Cardiac fibroblast (primary cell): Measurements from ENCODE around the gene KEL.

Experiments used
- DNase-seq, 2 donors: peaks; one replicate each; pipeline versions ENCODE4 v3.0.0 to v3.0.0-alpha.2; 2010; ENCODE audit warnings: low read depth in 2 of 2
- H3K4me3 ChIP-seq, 2 donors: replicated peaks in 1 of 2; 1 replicate in 1 of 2; 2 replicates in 1 of 2; pipeline ENCODE4 v1.5.1; 2011; ENCODE audit warnings: low read depth in 2 of 2, low read length in 2 of 2, mild to moderate bottlenecking in 2 of 2, moderate library complexity in 1 of 2
- TF ChIP-seq, protein P1 (sequence below): IDR thresholded peaks from one replicate; pipeline ENCODE4 v1.5.1; 2011; ENCODE audit warnings: low read depth, mild to moderate bottlenecking, low read length, inconsistent platforms

The KEL gene

DNA sequence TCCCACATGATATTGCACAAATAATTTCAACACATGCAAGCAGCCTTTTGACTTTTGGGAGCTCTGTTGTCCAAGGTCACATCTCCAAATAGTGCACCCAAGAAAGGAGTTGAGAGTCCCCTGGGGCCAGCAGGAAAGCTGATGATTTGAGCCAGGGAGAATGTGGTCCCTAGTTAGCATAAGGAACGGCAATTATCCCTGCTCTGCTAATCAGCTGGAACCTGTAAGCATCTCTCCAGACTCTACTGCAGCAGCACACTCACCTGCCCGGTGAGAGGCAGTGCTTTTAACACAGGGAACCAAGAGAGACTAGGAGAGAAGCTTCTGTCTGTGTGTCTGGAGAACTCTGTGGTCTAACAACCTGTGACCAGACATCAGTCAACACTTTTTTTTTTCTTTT is 45.7 kb downstream of the KEL start:
- no peak for DNase-seq
- TF ChIP-seq, protein P1, sequence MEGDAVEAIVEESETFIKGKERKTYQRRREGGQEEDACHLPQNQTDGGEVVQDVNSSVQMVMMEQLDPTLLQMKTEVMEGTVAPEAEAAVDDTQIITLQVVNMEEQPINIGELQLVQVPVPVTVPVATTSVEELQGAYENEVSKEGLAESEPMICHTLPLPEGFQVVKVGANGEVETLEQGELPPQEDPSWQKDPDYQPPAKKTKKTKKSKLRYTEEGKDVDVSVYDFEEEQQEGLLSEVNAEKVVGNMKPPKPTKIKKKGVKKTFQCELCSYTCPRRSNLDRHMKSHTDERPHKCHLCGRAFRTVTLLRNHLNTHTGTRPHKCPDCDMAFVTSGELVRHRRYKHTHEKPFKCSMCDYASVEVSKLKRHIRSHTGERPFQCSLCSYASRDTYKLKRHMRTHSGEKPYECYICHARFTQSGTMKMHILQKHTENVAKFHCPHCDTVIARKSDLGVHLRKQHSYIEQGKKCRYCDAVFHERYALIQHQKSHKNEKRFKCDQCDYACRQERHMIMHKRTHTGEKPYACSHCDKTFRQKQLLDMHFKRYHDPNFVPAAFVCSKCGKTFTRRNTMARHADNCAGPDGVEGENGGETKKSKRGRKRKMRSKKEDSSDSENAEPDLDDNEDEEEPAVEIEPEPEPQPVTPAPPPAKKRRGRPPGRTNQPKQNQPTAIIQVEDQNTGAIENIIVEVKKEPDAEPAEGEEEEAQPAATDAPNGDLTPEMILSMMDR: no peak
- H3K4me3 ChIP-seq: no peak overlapping the region

DNA sequence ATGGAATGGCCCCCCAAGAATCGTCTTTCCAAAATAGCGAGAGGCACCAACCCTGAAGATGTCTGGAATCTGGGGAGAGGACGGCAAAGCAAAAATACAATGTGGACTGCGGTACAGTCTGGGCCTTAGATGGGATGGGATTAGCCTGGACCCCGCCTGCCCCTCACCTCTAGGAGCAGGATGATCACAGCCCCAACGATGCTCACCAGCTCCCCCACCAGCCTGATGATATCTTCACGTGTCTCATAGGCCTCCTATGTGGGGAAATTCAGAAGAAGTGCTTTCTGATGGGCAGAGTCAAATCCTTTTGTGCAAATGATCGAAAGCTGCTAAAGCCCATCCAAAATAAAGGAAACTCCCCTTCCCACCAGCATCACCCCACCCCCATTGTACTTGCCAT is 46.8 kb downstream of the KEL start:
- TF ChIP-seq, protein P1: no peak
- no peak for DNase-seq
- no peak overlapping the region for H3K4me3 ChIP-seq

- TF ChIP-seq, protein P1: no peak
- DNase-seq: no peak
- H3K4me3 ChIP-seq: no peak overlapping the region
Measured at GRCh38 chr7:142914121-142914520, 48.0 kb downstream of the KEL start.

DNA sequence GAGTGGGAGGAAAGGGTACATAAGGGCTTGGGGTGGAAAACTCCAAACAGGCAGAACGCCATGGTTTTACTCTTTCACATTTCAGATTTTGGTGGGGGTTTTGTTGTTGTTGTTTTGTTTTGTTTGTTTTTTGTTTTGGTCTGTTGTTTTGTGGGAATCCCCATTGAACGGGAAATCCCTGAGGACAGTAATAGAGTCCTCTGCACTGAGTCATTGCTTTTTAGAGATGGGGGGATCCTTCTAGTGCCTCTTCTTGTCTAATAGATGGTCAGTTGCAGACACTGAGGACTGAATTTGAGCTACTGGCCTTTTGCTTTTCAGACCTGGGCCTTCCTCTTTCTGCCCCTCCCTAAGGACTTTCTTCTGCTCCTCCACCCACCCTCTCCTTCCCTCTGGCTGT is 48.6 kb downstream of the KEL start:
- TF ChIP-seq, protein P1: no peak
- no peak for DNase-seq
- H3K4me3 ChIP-seq: no peak overlapping the region

- TF ChIP-seq, protein P1: no peak
- no peak for DNase-seq
- H3K4me3 ChIP-seq: no peak overlapping the region
Measured at GRCh38 chr7:142913051-142913450, 49.1 kb downstream of the KEL start.

DNA sequence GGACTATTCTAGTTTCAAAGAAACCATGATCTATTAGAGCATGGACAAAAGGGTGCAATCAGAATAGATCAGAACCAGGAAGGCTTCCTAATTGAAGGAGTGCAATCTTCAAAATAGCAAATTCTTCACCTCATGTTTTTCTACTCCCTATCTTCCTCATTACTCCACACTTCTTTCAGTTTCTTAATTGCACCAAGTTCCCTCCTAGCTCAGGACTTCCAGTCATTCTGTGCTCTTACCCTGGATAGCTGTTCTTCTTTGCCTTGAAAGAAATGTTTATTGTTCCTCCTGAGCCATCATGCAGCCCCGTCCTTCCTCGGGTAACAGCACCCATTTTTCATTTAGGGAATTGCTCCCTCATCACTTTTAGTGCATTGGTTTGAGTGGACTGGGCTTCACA is 51.7 kb downstream of the KEL start:
- no peak overlapping the region for H3K4me3 ChIP-seq
- TF ChIP-seq, protein P1: no peak
- DNase-seq: no peak

- no peak overlapping the region for H3K4me3 ChIP-seq
- TF ChIP-seq, protein P1: no peak
- no peak for DNase-seq
Measured at GRCh38 chr7:142910031-142910433, 52.1 kb downstream of the KEL start.
